Measurements from ENCODE around the gene RAD23A. TPM values are rescaled to one million over a fixed set of nuclear protein-coding genes. Genes with fewer than 3 reads are reported as not detected.

RAD23A gene
- total and polyA plus RNA-seq, 9 of the 15 experiments (the other 6 are each of a cell fraction or from before 2014, with no cell fraction given) = 9.5 to 181 (median 101) TPM

DNA sequence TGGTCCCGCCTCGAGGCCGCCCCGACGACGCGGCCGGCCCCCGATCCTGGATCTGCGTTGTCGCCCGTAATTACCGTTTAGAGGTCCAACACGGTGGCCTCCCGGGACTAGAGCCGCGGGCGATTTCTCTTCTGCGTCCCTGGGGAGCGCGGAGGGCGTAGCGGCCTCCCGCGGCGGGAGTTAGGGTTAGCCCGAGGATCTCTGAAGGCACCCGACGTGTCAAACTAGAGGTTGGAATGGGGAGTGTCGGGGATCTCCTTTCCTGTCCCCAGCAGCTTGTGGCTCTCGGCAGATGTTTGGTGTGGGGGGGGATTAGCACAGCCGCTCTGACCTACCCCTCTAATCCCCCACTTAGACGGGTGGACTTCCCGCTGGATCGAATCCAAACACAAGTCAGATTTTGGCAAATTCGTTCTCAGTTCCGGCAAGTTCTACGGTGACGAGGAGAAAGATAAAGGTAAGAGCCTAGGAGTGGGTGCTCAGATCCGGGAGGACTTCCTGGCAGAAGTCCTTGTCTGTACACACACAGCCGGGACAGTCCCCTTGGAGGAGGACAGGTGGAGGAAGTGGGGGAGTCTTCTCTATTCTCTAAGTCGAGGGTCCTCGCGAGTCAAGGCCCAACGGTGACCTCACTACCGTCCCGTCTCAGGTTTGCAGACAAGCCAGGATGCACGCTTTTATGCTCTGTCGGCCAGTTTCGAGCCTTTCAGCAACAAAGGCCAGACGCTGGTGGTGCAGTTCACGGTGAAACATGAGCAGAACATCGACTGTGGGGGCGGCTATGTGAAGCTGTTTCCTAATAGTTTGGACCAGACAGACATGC is 6.7 kb upstream of the RAD23A start (continued):
- TF ChIP-seq ZNF274 (IDR thresholded peaks at IDR 0.05; ENCODE audit: borderline replicate concordance, low read depth, low read length) (no peak; the same call in 1 of the 2 replicates), TAL1 (IDR thresholded peaks at IDR 0.05) (no peak), MLLT1 (IDR thresholded peaks at IDR 0.05) (peak; percentile 61 to 91; a peak in 3 of 4 replicates), SMARCC2 (IDR thresholded peaks at IDR 0.05; ENCODE audit: low read depth) (no peak), ZNF699 (CRISPR knock-in tag; IDR thresholded peaks at IDR 0.05; ENCODE audit: insufficient replicate concordance) (no peak), RBM34 (IDR thresholded peaks at IDR 0.05; ENCODE audit: borderline replicate concordance, insufficient read depth, low read length) (no peak), MYNN (IDR thresholded peaks at IDR 0.05) (no peak), MYNN (CRISPR knock-in tag; IDR thresholded peaks at IDR 0.05) (no peak), NFXL1 (CRISPR knock-in tag; IDR thresholded peaks at IDR 0.05) (no peak), STAT6 (CRISPR knock-in tag; IDR thresholded peaks at IDR 0.05) (peak; percentile 97; the same call in 1 of the 2 replicates), NCOA6 (IDR thresholded peaks at IDR 0.05) (peak; percentile 95)
- TF ChIP-seq, protein P1, sequence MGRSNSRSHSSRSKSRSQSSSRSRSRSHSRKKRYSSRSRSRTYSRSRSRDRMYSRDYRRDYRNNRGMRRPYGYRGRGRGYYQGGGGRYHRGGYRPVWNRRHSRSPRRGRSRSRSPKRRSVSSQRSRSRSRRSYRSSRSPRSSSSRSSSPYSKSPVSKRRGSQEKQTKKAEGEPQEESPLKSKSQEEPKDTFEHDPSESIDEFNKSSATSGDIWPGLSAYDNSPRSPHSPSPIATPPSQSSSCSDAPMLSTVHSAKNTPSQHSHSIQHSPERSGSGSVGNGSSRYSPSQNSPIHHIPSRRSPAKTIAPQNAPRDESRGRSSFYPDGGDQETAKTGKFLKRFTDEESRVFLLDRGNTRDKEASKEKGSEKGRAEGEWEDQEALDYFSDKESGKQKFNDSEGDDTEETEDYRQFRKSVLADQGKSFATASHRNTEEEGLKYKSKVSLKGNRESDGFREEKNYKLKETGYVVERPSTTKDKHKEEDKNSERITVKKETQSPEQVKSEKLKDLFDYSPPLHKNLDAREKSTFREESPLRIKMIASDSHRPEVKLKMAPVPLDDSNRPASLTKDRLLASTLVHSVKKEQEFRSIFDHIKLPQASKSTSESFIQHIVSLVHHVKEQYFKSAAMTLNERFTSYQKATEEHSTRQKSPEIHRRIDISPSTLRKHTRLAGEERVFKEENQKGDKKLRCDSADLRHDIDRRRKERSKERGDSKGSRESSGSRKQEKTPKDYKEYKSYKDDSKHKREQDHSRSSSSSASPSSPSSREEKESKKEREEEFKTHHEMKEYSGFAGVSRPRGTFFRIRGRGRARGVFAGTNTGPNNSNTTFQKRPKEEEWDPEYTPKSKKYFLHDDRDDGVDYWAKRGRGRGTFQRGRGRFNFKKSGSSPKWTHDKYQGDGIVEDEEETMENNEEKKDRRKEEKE (IDR thresholded peaks at IDR 0.05; ENCODE audit: borderline replicate concordance in 1 of 2, control insufficient read depth in 1 of 2, low read depth in 2 of 2, low read length in 1 of 2) = no peak
- TF ChIP-seq, protein P2, sequence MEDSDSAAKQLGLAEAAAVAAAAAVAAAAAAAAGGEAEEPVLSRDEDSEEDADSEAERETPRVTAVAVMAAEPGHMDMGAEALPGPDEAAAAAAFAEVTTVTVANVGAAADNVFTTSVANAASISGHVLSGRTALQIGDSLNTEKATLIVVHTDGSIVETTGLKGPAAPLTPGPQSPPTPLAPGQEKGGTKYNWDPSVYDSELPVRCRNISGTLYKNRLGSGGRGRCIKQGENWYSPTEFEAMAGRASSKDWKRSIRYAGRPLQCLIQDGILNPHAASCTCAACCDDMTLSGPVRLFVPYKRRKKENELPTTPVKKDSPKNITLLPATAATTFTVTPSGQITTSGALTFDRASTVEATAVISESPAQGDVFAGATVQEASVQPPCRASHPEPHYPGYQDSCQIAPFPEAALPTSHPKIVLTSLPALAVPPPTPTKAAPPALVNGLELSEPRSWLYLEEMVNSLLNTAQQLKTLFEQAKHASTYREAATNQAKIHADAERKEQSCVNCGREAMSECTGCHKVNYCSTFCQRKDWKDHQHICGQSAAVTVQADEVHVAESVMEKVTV (CRISPR knock-in tag; IDR thresholded peaks at IDR 0.05) = no peak
- TF ChIP-seq, protein P3, sequence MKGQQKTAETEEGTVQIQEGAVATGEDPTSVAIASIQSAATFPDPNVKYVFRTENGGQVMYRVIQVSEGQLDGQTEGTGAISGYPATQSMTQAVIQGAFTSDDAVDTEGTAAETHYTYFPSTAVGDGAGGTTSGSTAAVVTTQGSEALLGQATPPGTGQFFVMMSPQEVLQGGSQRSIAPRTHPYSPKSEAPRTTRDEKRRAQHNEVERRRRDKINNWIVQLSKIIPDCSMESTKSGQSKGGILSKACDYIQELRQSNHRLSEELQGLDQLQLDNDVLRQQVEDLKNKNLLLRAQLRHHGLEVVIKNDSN (CRISPR knock-in tag; IDR thresholded peaks at IDR 0.05) = 0 out of 2 replicates have a peak, but pooled peaks have one; percentile 12
- TF ChIP-seq, protein P4, sequence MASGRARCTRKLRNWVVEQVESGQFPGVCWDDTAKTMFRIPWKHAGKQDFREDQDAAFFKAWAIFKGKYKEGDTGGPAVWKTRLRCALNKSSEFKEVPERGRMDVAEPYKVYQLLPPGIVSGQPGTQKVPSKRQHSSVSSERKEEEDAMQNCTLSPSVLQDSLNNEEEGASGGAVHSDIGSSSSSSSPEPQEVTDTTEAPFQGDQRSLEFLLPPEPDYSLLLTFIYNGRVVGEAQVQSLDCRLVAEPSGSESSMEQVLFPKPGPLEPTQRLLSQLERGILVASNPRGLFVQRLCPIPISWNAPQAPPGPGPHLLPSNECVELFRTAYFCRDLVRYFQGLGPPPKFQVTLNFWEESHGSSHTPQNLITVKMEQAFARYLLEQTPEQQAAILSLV (tag; IDR thresholded peaks at IDR 0.05) = no peak

All from K562 (cell line).